ENCODE measurements around the gene MED13L. TPM values are rescaled to one million over a fixed set of nuclear protein-coding genes. Genes with fewer than 3 reads are reported as not detected.
A peak's percentile ranks its signal among the peaks of the same experiment; 100 is the strongest.

MED13L gene
- total RNA-seq, 1 donor from 2014 or later: 117 TPM

DNA sequence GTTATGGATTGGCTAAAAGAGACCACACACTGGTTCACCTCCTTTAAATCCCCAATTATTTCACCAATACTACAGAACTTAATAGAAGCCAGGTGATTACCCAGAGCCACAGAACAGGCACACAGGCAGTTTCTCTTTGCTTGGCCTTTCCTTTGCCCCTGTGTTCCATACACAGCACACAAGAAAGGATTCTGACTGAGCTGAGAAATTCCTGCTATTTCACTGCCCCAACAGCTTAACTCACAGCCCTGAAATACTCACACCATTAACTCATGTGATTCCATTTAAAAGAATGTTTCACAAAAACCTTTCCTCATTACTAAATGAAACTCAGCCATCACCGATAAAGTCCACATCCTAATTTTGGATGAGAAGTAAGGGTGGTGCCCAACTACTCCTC is 133.6 kb downstream of the MED13L start:
- intact Hi-C loops (cut with DNase I): loop anchor here (5.0 kb wide), 2 partner anchors 283 to 383 kb away; no protein-coding TSS in a partner anchor
- no peaks in the 10 kb centered on the region for H3K9me3 ChIP-seq
- DNase-seq (ENCODE audit: low spot score in 2 of 2): no peak
- H3K27me3 ChIP-seq: no peaks in the 10 kb centered on the region
- no peak for TF ChIP-seq CTCF (IDR thresholded peaks at IDR 0.05)
- H3K4me1 ChIP-seq: peaks cover 14 to 68% of the 10 kb centered on the region in 2 donors
- H3K27ac ChIP-seq: peak overlapping the region; percentile 65
- peak overlapping the region in 1 of 2 donors; percentile 3 for H3K4me3 ChIP-seq
- H3K36me3 ChIP-seq: no peaks in the 10 kb centered on the region

DNA sequence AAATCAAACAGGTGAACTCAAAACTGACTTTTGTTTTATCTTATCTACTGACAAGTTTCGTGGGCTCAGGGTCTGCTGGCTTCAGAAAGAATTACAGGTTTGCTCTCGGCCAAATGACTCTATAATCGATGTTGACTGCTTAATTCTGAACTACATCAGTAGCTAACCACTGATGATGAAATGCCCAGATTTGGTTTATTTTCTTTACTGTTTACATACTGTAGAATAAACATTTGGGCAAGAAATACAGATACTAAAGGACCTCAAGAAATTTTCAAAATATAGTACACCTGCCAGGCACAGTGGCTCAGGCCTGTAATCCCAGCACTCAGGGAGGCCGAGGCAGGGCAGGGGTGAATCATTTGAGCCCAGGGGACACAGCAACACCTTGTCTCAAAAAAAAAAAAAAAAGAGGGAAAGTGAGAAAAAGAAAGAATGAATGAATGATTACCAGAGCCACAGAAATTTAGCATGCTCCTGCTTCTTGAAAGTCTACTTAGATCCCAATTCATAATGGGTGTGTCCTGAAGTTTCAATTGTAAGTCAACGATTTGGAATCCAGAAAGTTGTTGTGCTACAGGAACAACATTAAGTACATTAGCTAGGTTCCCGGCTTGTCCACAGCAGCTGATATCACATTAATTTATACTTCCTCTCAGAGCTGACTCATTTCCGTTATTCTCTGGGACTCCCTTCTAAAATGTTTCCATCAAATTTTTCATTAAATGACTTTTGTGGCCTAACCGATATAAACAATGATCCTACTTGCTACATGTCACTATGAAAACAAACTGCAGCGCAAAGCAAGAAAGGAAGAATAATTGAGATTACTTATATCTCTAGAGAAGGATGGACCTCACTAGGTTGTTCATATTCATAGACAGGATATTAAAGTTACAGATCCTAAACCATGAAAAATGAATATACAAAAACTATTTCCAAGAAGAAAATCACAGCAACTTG is 134.3 kb downstream of the MED13L start:
- Histone ChIP-seq H3K27ac (peak overlapping the region; percentile 65), H3K4me1 (peaks cover 14 to 67% of the 10 kb centered on the region in 2 donors), H3K9me3 (no peaks in the 10 kb centered on the region), H3K27me3 (no peaks in the 10 kb centered on the region), H3K36me3 (no peaks in the 10 kb centered on the region), H3K4me3 (peak overlapping the region in 1 of 2 donors; percentile 3)
- intact Hi-C loops (cut with DNase I): loop anchor here (5.0 kb wide), 2 partner anchors 284 to 384 kb away; no protein-coding TSS in a partner anchor
- no peak for DNase-seq (ENCODE audit: low spot score in 2 of 2)
- no peak for TF ChIP-seq CTCF (IDR thresholded peaks at IDR 0.05)

DNA sequence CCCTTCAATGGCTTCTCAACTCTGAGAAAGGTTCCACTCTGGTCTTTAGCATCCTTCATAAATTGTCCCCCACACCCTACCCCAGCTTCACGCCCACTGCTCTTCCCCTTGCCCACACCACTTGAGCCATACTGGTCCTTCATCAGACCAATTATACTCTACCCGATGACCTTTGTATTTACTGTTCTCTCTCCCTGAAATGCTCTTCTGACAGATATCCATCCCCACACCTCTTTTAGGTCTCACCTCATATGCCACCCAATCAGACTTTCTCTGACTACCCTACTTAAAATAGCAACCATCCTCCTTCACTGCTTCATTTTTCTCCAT is 135.7 kb downstream of the MED13L start:
- Histone ChIP-seq H3K27ac (peak overlapping the region; percentile 55 to 65), H3K9me3 (no peaks in the 10 kb centered on the region)
- intact Hi-C loops (cut with DNase I): loop anchor here (2.0 to 5.0 kb wide), 3 partner anchors 135 to 386 kb away; partner anchors contain the start of gene MED13L

GRCh38 chr12:116141110-116141832 is 136.2 kb downstream of the MED13L start:
- Histone ChIP-seq H3K27me3 (no peaks in the 10 kb centered on the region), H3K4me3 (no peak overlapping the region), H3K4me1 (peaks cover 14 to 70% of the 10 kb centered on the region in 2 donors), H3K27ac (peak overlapping the region; percentile 55 to 65), H3K36me3 (no peaks in the 10 kb centered on the region), H3K9me3 (no peaks in the 10 kb centered on the region)
- DNase-seq (ENCODE audit: low spot score in 2 of 2): no peak
- intact Hi-C loops (cut with DNase I): loop anchor here (2.0 to 5.0 kb wide), 3 partner anchors 136 to 386 kb away; partner anchors contain the start of gene MED13L
- TF ChIP-seq CTCF (IDR thresholded peaks at IDR 0.05): peak in 2 of 3 experiments; percentile 8 to 38

More for the DNA sequence above, 135.7 kb downstream of the MED13L start:
- Histone ChIP-seq H3K4me3 (no peak overlapping the region), H3K4me1 (peaks cover 14 to 65% of the 10 kb centered on the region in 2 donors), H3K27me3 (no peaks in the 10 kb centered on the region), H3K36me3 (no peaks in the 10 kb centered on the region)
- no peak for DNase-seq (ENCODE audit: low spot score in 2 of 2)
- no peak for TF ChIP-seq CTCF (IDR thresholded peaks at IDR 0.05)

- Histone ChIP-seq H3K36me3 (no peaks in the 10 kb centered on the region), H3K27me3 (no peaks in the 10 kb centered on the region), H3K4me3 (no peak overlapping the region), H3K27ac (peak overlapping the region; percentile 40 to 65), H3K4me1 (peaks cover 14 to 71% of the 10 kb centered on the region in 2 donors), H3K9me3 (no peaks in the 10 kb centered on the region)
- intact Hi-C loops (cut with DNase I): loop anchor here (1.0 to 5.0 kb wide), 4 partner anchors 136 to 460 kb away; partner anchors contain the start of gene MED13L
- TF ChIP-seq CTCF (IDR thresholded peaks at IDR 0.05): no peak
- DNase-seq (ENCODE audit: low spot score in 2 of 2): no peak
These were observed 137.0 kb downstream of the MED13L start for GRCh38 chr12:116140529-116140928.

Measured in ascending aorta (tissue), 2 donors.